Mesenchymal stem cell (in vitro differentiated cells and primary cell): ENCODE measurements around the gene TMEM100.
A peak's percentile ranks its signal among the peaks of the same experiment; 100 is the strongest.
"Not testable (repeated sequence)": the region's sequence is repeated elsewhere in the genome, so short reads cannot be mapped to it uniquely, and the experiment has no call there.

Experiments
- DNase-seq: peaks from one replicate; pipeline ENCODE4 v3.0.0-alpha.2; 2013
- H2AFZ ChIP-seq: one replicate; pipeline ENCODE4 v1.6.1; 2013; ENCODE audit warnings: low read depth, mild to moderate bottlenecking, control low read depth, inconsistent platforms, low read length, moderate library complexity
- H2AK5ac ChIP-seq: 2 replicates; pipeline ENCODE4 v1.6.1; 2013; ENCODE audit warnings: low read length, moderate library complexity, mild to moderate bottlenecking, inconsistent platforms; ENCODE audit not compliant: severe bottlenecking
- H2BK120ac ChIP-seq: one replicate; pipeline ENCODE4 v1.6.1; 2013; ENCODE audit warnings: low read depth, mild to moderate bottlenecking, inconsistent platforms, low read length, moderate library complexity
- H2BK12ac ChIP-seq, 2 experiments: one replicate each; pipeline ENCODE4 v1.6.1; 2013; ENCODE audit warnings: inconsistent platforms in 2 of 2, low read length in 2 of 2, mild to moderate bottlenecking in 2 of 2, moderate library complexity in 2 of 2, control low read depth in 1 of 2
- H2BK15ac ChIP-seq: one replicate; pipeline ENCODE4 v1.6.1; 2013; ENCODE audit warnings: mild to moderate bottlenecking, low read depth, inconsistent platforms; ENCODE audit not compliant: poor library complexity, severe bottlenecking
- H2BK5ac ChIP-seq: 2 replicates; pipeline ENCODE4 v1.6.1; 2013; ENCODE audit warnings: low read depth, mild to moderate bottlenecking, low read length, control low read depth, inconsistent platforms; ENCODE audit not compliant: poor library complexity, severe bottlenecking
- H3K14ac ChIP-seq, 2 experiments: one replicate each; pipeline ENCODE4 v1.6.1; 2013; ENCODE audit warnings: inconsistent platforms in 2 of 2, low read length in 2 of 2, control low read depth in 1 of 2, mild to moderate bottlenecking in 1 of 2, moderate library complexity in 1 of 2
- H3K18ac ChIP-seq, 2 experiments: one replicate each; pipeline ENCODE4 v1.6.1; 2013; ENCODE audit warnings: inconsistent platforms in 2 of 2, low read length in 2 of 2, control low read depth in 1 of 2, low read depth in 1 of 2, mild to moderate bottlenecking in 1 of 2
- H3K23ac ChIP-seq, 2 experiments: one replicate each; pipeline ENCODE4 v1.6.1; 2013; ENCODE audit warnings: inconsistent platforms in 2 of 2, low read length in 2 of 2, mild to moderate bottlenecking in 2 of 2, moderate library complexity in 2 of 2, control low read depth in 1 of 2
- H3K27ac ChIP-seq: 2 replicates; pipeline ENCODE4 v1.5.1; 2013; ENCODE audit warnings: mild to moderate bottlenecking, moderate library complexity, low read length, control low read depth, inconsistent platforms; ENCODE audit not compliant: poor library complexity, severe bottlenecking
- H3K27me3 ChIP-seq, 2 experiments: 2 replicates each; pipeline versions ENCODE4 v1.6.1 to v1.7.0; 2013; ENCODE audit warnings: low read length in 2 of 2, mild to moderate bottlenecking in 2 of 2, moderate library complexity in 2 of 2, control low read depth in 1 of 2, inconsistent platforms in 1 of 2; ENCODE audit not compliant: control insufficient read depth in 1 of 2, insufficient read depth in 1 of 2
- H3K36me3 ChIP-seq, 2 experiments: 2 replicates each; pipeline versions ENCODE4 v1.6.1 to v1.7.0; 2013; ENCODE audit warnings: low read length in 2 of 2, control low read depth in 1 of 2, inconsistent platforms in 1 of 2, low read depth in 1 of 2, mild to moderate bottlenecking in 1 of 2; ENCODE audit not compliant: insufficient read depth in 2 of 2, control insufficient read depth in 1 of 2
- H3K4ac ChIP-seq, 2 experiments: one replicate each; pipeline ENCODE4 v1.6.1; 2013; ENCODE audit warnings: inconsistent platforms in 2 of 2, low read length in 2 of 2, mild to moderate bottlenecking in 2 of 2, moderate library complexity in 2 of 2, control low read depth in 1 of 2, low read depth in 1 of 2
- H3K4me1 ChIP-seq: 2 replicates; pipeline ENCODE4 v1.6.1; 2013; ENCODE audit warnings: low read depth, low read length, control low read depth; ENCODE audit not compliant: control insufficient read depth, insufficient read depth
- H3K4me2 ChIP-seq: 2 replicates; pipeline ENCODE4 v1.6.1; 2013; ENCODE audit warnings: low read length, mild to moderate bottlenecking, inconsistent platforms; ENCODE audit not compliant: poor library complexity, severe bottlenecking
- H3K4me3 ChIP-seq, 2 experiments: 2 replicates each; pipeline versions ENCODE4 v1.5.1 to v1.7.0; 2013; ENCODE audit warnings: low read length in 2 of 2, mild to moderate bottlenecking in 2 of 2, control low read depth in 1 of 2, low read depth in 1 of 2; ENCODE audit not compliant: insufficient read depth in 1 of 2
- H3K79me1 ChIP-seq: replicated peaks from 2 replicates; pipeline ENCODE4 v1.6.1; 2013; ENCODE audit warnings: mild to moderate bottlenecking, control low read depth, low read length, inconsistent platforms; ENCODE audit not compliant: poor library complexity, severe bottlenecking
- H3K9ac ChIP-seq: 2 replicates; pipeline ENCODE4 v1.7.0; 2013; ENCODE audit warnings: mild to moderate bottlenecking, low read length, moderate library complexity
- H3K9me3 ChIP-seq: 2 replicates; pipeline ENCODE4 v1.7.0; 2013; ENCODE audit warnings: mild to moderate bottlenecking, low read length; ENCODE audit not compliant: control insufficient read depth
- H4K8ac ChIP-seq: one replicate; pipeline ENCODE4 v1.6.1; 2013; ENCODE audit warnings: inconsistent platforms, mild to moderate bottlenecking, low read length, moderate library complexity
- H4K91ac ChIP-seq: one replicate; pipeline ENCODE4 v1.6.1; 2013; ENCODE audit warnings: mild to moderate bottlenecking, low read length, inconsistent platforms
- WGBS: methylation state at CpG from one replicate; pipeline ENCODE4 v1.1.7; 2013; ENCODE audit warnings: mixed read lengths; 5-methylcytosine and 5-hydroxymethylcytosine counted together

TMEM100 gene

DNA sequence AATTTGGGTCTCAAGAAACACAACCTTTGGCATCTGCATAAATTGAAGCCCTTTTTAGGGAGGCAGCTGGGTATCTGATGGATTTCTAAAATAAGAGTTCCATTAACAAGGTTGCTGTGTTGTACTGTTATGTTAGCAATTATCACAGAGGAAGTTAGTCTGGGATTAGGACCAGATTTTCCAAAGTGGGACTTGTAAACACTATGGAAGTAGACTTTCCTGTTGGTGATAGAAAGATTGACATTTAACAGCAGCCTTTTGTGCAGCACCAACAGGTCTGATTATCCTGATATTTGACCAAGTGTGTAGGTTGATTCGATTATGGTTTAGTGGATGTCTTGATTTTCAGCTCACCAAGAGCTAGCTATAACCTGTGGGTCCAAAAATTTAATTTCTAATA lies 46.4 kb downstream of the TMEM100 start:
- no peak for DNase-seq
- H3K14ac ChIP-seq: no peak overlapping the region
- H3K23ac ChIP-seq: no peak overlapping the region
- no peak overlapping the region for H2BK5ac ChIP-seq
- H3K9ac ChIP-seq: no peak overlapping the region
- no peaks in the 10 kb centered on the region for H3K36me3 ChIP-seq
- H2AK5ac ChIP-seq: no peak overlapping the region
- H4K8ac ChIP-seq: no peak overlapping the region
- H3K27me3 ChIP-seq: no peaks in the 10 kb centered on the region
- no peak overlapping the region for H3K18ac ChIP-seq
- H2BK12ac ChIP-seq: no peak overlapping the region
- H3K27ac ChIP-seq: no peak overlapping the region
- no peak overlapping the region for H3K4me2 ChIP-seq
- 94% methylated on average over 1 of the region's 1 CpG for WGBS
- H3K79me1 ChIP-seq: no peaks in the 10 kb centered on the region
- H4K91ac ChIP-seq: no peak overlapping the region
- H2BK120ac ChIP-seq: no peak overlapping the region
- no peak overlapping the region for H2BK15ac ChIP-seq
- H3K9me3 ChIP-seq: no peaks in the 10 kb centered on the region
- H3K4ac ChIP-seq: no peak overlapping the region
- H3K4me3 ChIP-seq: no peak overlapping the region
- H2AFZ ChIP-seq: no peak overlapping the region
- H3K4me1 ChIP-seq: no peaks in the 10 kb centered on the region

DNA sequence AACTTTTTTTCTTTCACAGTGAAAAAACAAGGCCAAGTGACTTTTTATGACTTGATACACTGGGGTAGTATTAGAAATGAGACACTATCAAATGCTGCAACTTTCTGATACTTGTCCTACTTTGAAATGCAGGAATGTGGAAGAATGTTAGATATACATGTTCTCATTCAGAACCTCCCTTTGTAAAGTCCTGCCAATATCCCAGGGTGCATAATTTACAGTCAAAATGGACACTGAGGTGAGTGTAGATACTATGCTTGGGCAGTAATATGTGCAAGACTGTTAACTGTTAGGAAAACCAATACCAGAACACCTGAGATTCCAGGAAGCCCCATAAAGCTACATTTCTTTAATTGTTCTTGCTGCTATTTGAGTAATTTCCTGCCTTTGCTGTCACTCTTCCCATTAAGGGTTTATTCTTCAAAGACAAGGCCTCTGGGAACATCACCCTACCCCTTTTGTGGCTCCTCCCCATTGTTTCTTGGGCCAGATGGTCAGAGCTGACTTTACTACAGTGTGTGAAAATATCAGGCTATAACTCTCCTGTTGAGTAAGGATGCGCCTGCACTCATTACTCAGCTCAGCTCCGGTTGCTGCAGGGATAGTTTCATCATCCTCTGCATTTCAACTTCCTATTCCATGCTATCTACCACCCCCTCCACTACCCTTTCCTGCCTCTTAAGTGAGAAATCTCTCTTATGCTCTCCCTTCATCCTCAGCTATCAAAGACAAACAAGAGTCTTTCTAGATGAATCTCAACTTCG lies 48.7 kb downstream of the TMEM100 start:
- no peaks in the 10 kb centered on the region for H3K27me3 ChIP-seq
- no peak overlapping the region for H2BK15ac ChIP-seq
- no peak overlapping the region for H3K27ac ChIP-seq
- H2BK12ac ChIP-seq: peak overlapping the region in 1 of 2 experiments; percentile 63
- no peaks in the 10 kb centered on the region for H3K4me1 ChIP-seq
- H3K9ac ChIP-seq: no peak overlapping the region
- H3K4ac ChIP-seq: no peak overlapping the region
- no peak overlapping the region for H3K14ac ChIP-seq
- H3K18ac ChIP-seq: no peak overlapping the region
- 62% methylated on average over 3 of the region's 3 CpGs for WGBS
- peak overlapping the region; percentile 39 for H2AFZ ChIP-seq
- no peaks in the 10 kb centered on the region for H3K9me3 ChIP-seq
- no peak overlapping the region for H3K4me3 ChIP-seq
- no peak overlapping the region for H2AK5ac ChIP-seq
- no peak overlapping the region for H4K8ac ChIP-seq
- H3K36me3 ChIP-seq: no peaks in the 10 kb centered on the region
- no peak overlapping the region for H3K4me2 ChIP-seq
- H3K79me1 ChIP-seq: no peaks in the 10 kb centered on the region
- H2BK5ac ChIP-seq: no peak overlapping the region
- peak; percentile 77 for DNase-seq
- H2BK120ac ChIP-seq: no peak overlapping the region
- H4K91ac ChIP-seq: no peak overlapping the region
- no peak overlapping the region for H3K23ac ChIP-seq

DNA sequence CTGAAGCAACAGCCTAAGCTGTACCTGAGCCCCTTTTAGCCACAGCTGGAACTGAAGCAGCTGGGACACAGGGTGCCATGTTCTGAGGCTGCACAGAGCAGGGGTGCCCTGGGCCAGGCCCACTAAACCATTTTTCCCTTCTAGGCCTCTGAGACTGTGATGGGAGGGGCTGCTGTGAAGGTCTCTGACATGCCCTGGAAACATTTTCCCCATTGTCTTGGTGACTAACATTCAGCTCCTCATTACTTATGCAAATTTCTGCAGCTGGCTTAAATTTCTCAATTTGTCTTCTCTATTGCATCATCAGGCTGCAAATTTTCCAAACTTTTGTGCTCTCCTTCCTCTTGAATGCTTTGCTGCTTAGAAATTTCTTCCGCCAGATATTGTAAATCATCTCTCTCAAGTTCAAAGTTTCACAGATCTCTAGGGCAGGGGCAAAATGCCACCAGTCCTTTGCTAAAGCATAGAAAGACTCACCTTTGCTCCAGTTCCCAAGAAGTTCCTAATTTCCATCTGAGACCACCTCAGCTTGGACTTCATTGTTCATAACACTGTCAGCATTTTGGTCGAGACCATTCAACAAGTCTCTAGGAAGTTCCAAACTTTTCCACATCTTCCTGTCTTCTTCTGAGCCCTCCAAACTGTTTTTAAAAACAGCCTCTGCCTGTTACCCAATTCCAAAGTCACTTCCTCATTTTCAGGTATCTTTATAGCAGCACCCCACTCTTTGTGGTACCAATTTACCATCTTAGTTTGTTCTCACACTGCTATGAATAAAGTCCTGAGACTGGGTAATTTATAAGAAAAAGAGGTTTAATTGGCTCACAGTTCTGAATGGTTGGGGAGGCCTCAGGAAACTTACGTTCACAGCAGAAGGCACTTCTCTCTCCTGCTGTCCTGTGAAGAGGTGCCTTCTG lies 49.8 kb downstream of the TMEM100 start:
- Histone ChIP-seq H3K23ac (no peak overlapping the region), H2BK15ac (peak overlapping the region; percentile 60), H4K91ac (peak overlapping the region; percentile 77), H3K27ac (no peak overlapping the region), H3K4me3 (no peak overlapping the region), H2BK12ac (peak overlapping the region; percentile 82 to 99), H3K14ac (peak overlapping the region in 1 of 2 experiments; percentile 82), H3K79me1 (no peaks in the 10 kb centered on the region), H3K18ac (peak overlapping the region; percentile 82 to 95), H3K9ac (peak overlapping the region; percentile 57), H2BK5ac (no peak overlapping the region), H2BK120ac (no peak overlapping the region), H3K4me1 (no peaks in the 10 kb centered on the region), H4K8ac (peak overlapping the region; percentile 98), H3K36me3 (no peaks in the 10 kb centered on the region), H3K4me2 (no peak overlapping the region), H2AFZ (no peak overlapping the region), H2AK5ac (no peak overlapping the region), H3K9me3 (no peaks in the 10 kb centered on the region), H3K4ac (peak overlapping the region in 1 of 2 experiments; percentile 88), H3K27me3 (no peaks in the 10 kb centered on the region)
- DNase-seq: peak; percentile 58
- 84% methylated on average over 3 of the region's 3 CpGs for WGBS

DNA sequence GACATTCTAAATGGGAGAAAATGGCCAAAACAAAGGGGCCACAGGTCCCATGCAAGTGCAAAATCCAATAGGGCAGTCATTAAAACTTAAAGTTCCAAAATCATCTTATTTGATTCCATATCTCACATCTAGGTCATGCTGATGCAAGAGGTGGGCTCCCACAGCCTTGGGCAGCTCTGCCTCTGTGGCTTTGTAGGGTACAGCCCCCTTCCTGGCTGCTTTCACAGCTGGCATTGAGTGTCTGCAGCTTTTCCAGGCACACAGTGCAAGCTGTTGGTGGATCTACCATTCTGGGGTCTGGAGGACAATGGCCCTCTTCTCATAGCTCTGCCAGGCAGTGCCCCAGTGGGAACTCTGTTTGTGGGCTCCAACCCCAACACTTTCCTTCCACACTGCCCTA lies 50.7 kb downstream of the TMEM100 start:
- Histone ChIP-seq H4K91ac (peak overlapping the region; percentile 77), H4K8ac (peak overlapping the region; percentile 98), H3K9ac (peak overlapping the region; percentile 57), H3K18ac (peak overlapping the region; percentile 82 to 95), H2BK15ac (peak overlapping the region; percentile 60), H2BK12ac (peak overlapping the region in 1 of 2 experiments; percentile 37), H2BK120ac (peak overlapping the region; percentile 34)
- not testable (repeated sequence) for H3K27me3 ChIP-seq, H2AK5ac ChIP-seq, H3K4ac ChIP-seq, H2BK5ac ChIP-seq, H3K14ac ChIP-seq, H3K27ac ChIP-seq, H3K79me1 ChIP-seq, H3K4me3 ChIP-seq, DNase-seq, H3K36me3 ChIP-seq, H3K4me2 ChIP-seq, H2AFZ ChIP-seq, H3K4me1 ChIP-seq, H3K9me3 ChIP-seq, H3K23ac ChIP-seq
